GM21390 (cell line): ENCODE results near the gene GCSAML.

Experiments
- ATAC-seq: cut with Tn5 transposase; IDR thresholded peaks from one replicate; pipeline ENCODE4 v1.9.1; 2021; ENCODE audit not compliant: unreplicated experiment

The GCSAML gene

DNA sequence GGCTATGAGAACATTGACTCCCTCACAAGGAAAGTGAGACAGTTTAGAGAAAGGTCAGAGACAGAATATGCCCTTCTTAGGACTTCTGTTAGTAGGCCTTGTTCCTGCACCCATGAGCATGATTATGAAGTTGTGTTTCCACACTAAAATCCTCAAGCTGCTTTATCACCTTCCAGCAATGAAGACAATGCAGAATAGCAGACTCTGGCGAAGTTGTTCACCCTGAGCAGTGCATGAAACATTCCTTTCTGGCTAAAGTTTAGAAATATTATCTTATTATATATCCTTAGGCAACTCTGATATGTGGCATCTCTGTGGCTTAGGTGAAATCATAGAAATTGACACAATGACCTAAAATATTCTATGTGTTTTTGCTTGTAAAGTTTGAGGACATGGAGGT is 25.3 kb downstream of the GCSAML start:
- no peak for ATAC-seq

DNA sequence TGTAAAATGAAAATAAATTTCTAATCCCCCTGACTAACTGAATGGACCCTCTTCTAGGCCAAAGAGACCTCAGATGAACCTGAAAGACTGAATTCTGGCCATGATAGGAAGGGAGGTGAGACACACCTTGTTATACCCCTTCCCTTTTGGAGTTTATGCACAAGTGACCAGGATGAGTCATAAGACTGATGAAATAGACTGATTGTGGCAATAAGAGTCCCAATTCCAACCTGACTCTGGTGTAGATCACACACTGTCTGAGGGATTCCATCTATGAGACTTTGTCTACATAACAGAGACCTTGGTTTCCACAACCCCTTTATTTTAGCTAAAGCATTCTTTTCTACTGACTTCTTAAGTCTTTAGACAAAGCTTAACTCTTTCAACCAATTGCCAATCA is 25.7 kb downstream of the GCSAML start:
- ATAC-seq, result no peak

DNA sequence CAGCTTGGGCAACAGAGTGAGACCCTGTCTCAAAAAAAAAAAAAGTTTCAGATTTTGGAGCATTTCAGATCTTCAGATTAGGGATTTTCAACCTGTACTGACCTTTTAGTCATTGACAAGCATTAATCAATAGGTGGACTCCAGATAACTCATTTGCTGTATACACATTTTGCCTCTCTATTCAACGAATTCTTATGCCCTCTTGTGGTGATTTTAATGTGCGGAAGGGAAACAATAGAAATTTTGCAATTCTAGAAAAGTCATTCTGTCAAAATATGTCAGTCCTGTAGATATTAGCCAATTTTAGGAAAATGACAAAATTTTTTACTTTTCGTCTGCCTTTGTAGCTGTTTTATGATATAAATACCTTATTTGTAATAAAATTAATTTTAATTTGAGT is 27.6 kb downstream of the GCSAML start:
- no peak for ATAC-seq

DNA sequence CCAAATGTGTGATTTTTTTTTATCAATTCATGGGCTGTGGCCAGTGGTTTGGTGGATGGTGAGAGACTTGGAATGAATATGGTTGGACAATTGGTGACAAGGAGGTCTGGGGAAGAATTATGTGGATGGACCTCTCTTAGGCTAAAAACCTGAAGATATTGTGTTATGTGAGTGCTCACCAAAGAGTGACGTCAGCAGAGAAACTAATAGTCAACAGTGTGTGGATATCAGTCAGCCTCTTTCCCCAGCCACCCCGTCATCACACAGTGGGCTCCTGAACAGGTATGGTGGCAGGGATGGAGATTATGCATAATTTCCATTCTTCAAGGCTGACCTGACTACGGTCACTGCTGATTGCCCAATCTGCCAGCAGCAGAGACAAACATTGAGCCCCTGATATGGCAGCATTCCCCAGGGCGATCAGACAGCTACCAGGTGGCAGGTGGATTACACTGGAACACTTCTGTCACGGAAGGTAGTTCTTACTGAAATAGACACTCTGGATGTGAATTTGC is 30.1 kb downstream of the GCSAML start:
- ATAC-seq, result no peak

DNA sequence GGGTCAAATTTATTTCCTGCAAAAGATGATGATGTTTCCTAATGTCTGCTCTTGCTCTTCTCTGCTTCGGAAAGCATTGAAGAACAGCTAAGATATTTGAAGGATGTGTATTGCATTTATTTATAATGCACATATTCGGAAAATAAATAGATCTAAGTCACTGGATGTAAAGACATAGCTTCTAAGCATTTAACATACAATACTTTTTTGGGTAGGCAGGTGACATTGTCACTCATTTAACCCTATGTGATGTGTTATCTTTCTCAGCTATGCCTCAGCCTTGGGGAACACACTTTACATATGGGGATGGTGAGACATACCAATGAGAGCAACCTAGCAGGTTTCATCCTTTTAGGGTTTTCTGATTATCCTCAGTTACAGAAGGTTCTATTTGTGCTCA is 39.1 kb downstream of the GCSAML start, which contains the start of gene OR2G2:
OR2G2 (plus strand) TSS at position 301 of the 400 bp plus-strand sequence; CDS start at position 301, 0 bp downstream.
- no peak for ATAC-seq

DNA sequence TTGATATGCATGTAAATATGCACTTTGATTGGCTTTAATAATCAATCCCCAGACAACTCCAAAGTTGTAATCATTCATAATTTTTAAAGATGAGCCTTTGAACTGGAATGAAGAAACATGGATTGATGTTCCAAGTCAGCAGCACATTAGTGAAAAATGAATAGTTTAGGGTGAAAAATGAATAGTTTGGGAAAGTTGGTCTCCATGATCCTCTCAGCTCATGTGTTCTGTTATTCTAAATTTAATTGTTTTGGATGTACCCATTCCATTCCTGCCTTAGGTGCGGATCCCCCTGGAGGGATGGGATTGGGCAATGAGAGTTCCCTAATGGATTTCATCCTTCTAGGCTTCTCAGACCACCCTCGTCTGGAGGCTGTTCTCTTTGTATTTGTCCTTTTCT is 56.4 kb downstream of the GCSAML start, which contains the start of gene OR2G3:
OR2G3 (plus strand) TSS at position 301 of the 400 bp plus-strand sequence; CDS start at position 301, 0 bp downstream.
- ATAC-seq, result no peak

DNA sequence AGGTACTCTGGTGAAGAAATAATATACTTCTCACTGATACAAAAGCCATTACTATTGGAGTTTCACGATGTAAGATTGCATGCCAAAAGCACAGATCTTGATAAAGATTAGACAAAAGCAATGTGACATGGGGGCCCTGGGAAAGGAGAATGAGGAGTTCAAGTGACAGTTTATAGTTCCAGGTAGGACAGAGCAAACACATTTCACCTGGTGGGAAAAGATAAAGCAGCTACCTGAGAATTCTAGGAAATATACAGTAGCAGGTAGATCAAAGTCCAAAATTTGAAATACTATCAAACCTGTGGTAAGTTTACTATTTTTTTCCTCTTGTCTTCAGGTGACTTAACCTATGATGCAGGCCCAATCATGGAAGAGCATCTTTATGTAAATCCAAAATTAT is 64.5 kb downstream of the GCSAML start:
- ATAC-seq, result no peak

DNA sequence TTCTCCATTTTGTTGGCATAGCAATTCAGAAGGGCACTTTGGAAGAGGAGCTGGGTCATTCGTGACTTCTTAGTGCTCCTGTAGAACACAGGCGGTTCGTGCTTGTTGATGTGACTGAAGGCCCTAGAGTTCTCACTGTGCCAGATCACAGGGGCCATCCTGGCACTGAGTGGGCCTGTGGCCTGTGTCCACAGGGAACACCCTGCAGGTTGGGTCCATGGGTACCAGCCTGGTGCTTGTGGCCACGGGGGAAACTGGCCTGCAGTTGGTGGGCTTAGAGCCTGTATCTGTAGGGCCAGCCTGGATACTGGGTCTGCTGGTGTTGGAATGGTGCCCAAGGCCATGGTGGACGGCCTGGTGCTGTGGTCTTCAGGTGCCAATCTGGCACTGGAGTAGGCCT is 65.7 kb downstream of the GCSAML start:
- no peak for ATAC-seq
